HepG2 (cell line): ENCODE data around the gene XPNPEP2. TPM values are rescaled to one million over a fixed set of nuclear protein-coding genes. Genes with fewer than 3 reads are reported as not detected.

Experiments used
- ZNF230 ChIP-seq: sonication (generic); formaldehyde crosslinking; IDR thresholded peaks from 2 replicates; pipeline ENCODE4 v1.4.0; 2020; ENCODE audit warnings: mild to moderate bottlenecking, missing genetic modification reagents
- ZNF350 ChIP-seq: sonication (generic); formaldehyde crosslinking; IDR thresholded peaks from 2 replicates; pipeline ENCODE4 v1.4.0; 2020; ENCODE audit warnings: mild to moderate bottlenecking, low read depth, missing genetic modification reagents, borderline replicate concordance
- ZNF652 ChIP-seq: IDR thresholded peaks from 2 replicates; pipeline ENCODE4 v1.6.1; 2016; ENCODE audit warnings: low read depth, borderline replicate concordance
- ZSCAN12 ChIP-seq: sonication (generic); formaldehyde crosslinking; IDR thresholded peaks from 2 replicates; pipeline ENCODE4 v1.9.0; 2021; ENCODE audit warnings: mild to moderate bottlenecking, missing genetic modification reagents
- polyA plus RNA-seq, 8 experiments: library from polyadenylated mRNA; depleted of rRNA in 3 of 8; stranded (reverse) in 7 of 8; unstranded in 1 of 8; fragments of >200 nt; fragmentation: Illumina TruSeq in 4 of 8; extraction: Trizol in 4 of 8; gene quantifications; 2 replicates each; pipeline versions ENCODE4 v1.2.1 to v1.2.3, GENCODE V29; 2011 to 2016; ENCODE audit warnings: low read depth in 4 of 8, missing spikeins in 1 of 8, mixed read lengths in 1 of 8; ENCODE audit not compliant: insufficient read depth in 1 of 8
- total RNA-seq, 5 experiments: library from RNA; depleted of rRNA; stranded (reverse); fragments of >200 nt; fragmentation: Illumina TruSeq; extraction: Trizol; gene quantifications; 2 replicates each; pipeline ENCODE4 v1.2.3, GENCODE V29; 2016; ENCODE audit warnings: low read depth in 1 of 5
- TF ChIP-seq, protein P1 (sequence below): sonication (generic); formaldehyde crosslinking; IDR thresholded peaks from 2 replicates; pipeline ENCODE4 v1.4.0; 2020; ENCODE audit warnings: missing genetic modification reagents, borderline replicate concordance
- TF ChIP-seq, protein P2 (sequence below), 2 experiments: IDR thresholded peaks; 2 replicates each; pipeline ENCODE4 v1.6.1; 2011 to 2012; ENCODE audit warnings: low read length in 2 of 2, borderline replicate concordance in 1 of 2, low read depth in 1 of 2, mild to moderate bottlenecking in 1 of 2, moderate library complexity in 1 of 2

XPNPEP2 gene
- total and polyA plus RNA-seq, 2 of the 13 experiments (the other 11 are each of a cell fraction or from before 2014, with no cell fraction given) = 1.1 to 1.8 TPM

DNA sequence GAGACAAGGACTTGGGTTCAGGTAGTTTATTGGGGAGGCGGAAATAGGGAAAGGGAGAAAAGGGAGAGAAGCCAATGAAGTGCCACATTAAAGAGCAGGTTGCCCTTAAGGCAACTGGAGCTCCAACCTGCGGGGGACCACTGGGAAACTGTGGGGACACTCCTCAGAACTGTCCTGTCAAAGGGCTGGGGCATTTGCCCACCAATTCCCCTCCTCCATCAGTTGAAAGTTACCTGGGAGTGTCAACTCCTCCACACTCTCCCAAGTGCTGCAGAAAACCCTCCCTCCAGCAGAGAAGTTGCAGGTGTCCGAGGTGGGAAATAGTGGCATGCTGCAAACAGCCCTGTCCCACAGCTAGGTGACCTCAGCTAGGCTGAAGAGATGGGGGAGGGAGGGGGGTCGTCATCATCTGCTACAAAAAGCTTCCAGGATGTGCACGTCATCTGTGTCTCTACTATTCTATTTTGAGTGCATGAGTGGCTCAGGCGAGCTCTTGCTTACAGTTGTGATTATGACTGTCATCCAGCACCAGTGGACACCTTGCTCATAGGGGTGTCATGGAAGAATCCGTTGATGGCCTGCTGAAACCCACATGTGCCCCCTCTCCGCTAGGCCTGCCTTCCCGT, 41.5 kb upstream of the XPNPEP2 start (continued):
- TF ChIP-seq, protein P1, sequence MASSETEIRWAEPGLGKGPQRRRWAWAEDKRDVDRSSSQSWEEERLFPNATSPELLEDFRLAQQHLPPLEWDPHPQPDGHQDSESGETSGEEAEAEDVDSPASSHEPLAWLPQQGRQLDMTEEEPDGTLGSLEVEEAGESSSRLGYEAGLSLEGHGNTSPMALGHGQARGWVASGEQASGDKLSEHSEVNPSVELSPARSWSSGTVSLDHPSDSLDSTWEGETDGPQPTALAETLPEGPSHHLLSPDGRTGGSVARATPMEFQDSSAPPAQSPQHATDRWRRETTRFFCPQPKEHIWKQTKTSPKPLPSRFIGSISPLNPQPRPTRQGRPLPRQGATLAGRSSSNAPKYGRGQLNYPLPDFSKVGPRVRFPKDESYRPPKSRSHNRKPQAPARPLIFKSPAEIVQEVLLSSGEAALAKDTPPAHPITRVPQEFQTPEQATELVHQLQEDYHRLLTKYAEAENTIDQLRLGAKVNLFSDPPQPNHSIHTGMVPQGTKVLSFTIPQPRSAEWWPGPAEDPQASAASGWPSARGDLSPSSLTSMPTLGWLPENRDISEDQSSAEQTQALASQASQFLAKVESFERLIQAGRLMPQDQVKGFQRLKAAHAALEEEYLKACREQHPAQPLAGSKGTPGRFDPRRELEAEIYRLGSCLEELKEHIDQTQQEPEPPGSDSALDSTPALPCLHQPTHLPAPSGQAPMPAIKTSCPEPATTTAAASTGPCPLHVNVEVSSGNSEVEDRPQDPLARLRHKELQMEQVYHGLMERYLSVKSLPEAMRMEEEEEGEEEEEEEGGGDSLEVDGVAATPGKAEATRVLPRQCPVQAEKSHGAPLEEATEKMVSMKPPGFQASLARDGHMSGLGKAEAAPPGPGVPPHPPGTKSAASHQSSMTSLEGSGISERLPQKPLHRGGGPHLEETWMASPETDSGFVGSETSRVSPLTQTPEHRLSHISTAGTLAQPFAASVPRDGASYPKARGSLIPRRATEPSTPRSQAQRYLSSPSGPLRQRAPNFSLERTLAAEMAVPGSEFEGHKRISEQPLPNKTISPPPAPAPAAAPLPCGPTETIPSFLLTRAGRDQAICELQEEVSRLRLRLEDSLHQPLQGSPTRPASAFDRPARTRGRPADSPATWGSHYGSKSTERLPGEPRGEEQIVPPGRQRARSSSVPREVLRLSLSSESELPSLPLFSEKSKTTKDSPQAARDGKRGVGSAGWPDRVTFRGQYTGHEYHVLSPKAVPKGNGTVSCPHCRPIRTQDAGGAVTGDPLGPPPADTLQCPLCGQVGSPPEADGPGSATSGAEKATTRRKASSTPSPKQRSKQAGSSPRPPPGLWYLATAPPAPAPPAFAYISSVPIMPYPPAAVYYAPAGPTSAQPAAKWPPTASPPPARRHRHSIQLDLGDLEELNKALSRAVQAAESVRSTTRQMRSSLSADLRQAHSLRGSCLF = no peak
- TF ChIP-seq, protein P2, sequence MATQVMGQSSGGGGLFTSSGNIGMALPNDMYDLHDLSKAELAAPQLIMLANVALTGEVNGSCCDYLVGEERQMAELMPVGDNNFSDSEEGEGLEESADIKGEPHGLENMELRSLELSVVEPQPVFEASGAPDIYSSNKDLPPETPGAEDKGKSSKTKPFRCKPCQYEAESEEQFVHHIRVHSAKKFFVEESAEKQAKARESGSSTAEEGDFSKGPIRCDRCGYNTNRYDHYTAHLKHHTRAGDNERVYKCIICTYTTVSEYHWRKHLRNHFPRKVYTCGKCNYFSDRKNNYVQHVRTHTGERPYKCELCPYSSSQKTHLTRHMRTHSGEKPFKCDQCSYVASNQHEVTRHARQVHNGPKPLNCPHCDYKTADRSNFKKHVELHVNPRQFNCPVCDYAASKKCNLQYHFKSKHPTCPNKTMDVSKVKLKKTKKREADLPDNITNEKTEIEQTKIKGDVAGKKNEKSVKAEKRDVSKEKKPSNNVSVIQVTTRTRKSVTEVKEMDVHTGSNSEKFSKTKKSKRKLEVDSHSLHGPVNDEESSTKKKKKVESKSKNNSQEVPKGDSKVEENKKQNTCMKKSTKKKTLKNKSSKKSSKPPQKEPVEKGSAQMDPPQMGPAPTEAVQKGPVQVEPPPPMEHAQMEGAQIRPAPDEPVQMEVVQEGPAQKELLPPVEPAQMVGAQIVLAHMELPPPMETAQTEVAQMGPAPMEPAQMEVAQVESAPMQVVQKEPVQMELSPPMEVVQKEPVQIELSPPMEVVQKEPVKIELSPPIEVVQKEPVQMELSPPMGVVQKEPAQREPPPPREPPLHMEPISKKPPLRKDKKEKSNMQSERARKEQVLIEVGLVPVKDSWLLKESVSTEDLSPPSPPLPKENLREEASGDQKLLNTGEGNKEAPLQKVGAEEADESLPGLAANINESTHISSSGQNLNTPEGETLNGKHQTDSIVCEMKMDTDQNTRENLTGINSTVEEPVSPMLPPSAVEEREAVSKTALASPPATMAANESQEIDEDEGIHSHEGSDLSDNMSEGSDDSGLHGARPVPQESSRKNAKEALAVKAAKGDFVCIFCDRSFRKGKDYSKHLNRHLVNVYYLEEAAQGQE (IDR thresholded peaks at IDR 0.05; ENCODE audit: borderline replicate concordance in 1 of 2, low read depth in 1 of 2, low read length in 2 of 2) = no peak
- TF ChIP-seq ZNF230 (CRISPR knock-in tag) (no peak), ZNF350 (CRISPR knock-in tag) (no peak), ZSCAN12 (CRISPR knock-in tag) (no peak), ZNF652 (CRISPR knock-in tag) (no peak)
